Measurements from ENCODE around the gene CYP4F2. TPM values are rescaled to one million over a fixed set of nuclear protein-coding genes. Genes with fewer than 3 reads are reported as not detected.
"Not testable (repeated sequence)": the region's sequence is repeated elsewhere in the genome, so short reads cannot be mapped to it uniquely, and the experiment has no call there.

Gene CYP4F2
- total RNA-seq, 4 donors from 2014 or later: not detected

DNA sequence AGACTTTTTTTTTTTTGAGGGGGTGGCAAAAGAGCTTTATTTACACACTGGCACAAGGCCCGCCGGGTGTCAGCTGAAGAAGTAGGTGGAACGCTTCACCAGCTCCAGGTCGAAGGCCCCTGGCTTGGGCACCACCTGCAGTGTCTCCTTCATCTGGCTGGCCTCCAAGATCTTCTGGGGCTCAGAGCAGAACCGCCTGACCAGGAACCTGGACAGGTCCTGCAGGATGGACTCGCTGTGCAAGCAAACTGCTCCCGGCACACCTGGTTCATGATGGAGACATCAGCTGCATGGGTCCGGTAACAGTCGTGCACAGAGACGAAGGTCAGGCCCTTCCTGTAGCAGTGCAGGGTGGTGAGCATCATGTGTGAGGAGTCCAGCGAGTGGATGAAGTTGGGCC lies 4.4 kb upstream of the CYP4F2 start:
- TF ChIP-seq, protein P1, sequence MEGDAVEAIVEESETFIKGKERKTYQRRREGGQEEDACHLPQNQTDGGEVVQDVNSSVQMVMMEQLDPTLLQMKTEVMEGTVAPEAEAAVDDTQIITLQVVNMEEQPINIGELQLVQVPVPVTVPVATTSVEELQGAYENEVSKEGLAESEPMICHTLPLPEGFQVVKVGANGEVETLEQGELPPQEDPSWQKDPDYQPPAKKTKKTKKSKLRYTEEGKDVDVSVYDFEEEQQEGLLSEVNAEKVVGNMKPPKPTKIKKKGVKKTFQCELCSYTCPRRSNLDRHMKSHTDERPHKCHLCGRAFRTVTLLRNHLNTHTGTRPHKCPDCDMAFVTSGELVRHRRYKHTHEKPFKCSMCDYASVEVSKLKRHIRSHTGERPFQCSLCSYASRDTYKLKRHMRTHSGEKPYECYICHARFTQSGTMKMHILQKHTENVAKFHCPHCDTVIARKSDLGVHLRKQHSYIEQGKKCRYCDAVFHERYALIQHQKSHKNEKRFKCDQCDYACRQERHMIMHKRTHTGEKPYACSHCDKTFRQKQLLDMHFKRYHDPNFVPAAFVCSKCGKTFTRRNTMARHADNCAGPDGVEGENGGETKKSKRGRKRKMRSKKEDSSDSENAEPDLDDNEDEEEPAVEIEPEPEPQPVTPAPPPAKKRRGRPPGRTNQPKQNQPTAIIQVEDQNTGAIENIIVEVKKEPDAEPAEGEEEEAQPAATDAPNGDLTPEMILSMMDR (IDR thresholded peaks at IDR 0.05): no peak
- ATAC-seq (ENCODE audit: low FRiP score) (no peak), DNase-seq (ENCODE audit: low spot score) (no peak)

DNA sequence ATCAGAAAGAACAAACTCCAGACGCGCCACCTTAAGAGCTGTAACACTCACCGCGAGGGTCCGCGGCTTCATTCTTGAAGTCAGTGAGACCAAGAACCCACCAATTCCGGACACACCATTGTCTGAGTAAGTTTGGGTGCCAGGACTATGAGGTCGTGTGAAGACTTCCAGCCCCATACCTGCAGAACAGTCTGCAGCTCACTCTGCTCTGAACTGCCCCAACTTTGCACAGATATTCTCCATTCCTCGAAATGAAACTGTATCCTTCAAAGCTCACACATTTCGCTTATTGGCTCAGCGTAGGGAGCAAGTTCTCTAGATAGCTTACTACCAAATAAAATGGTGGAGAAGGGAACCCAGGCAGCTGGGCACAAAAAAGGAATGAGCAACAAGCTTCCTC lies 2.6 kb upstream of the CYP4F2 start:
- ATAC-seq (ENCODE audit: low FRiP score): no peak
- no peak for DNase-seq (ENCODE audit: low spot score)
- TF ChIP-seq, protein P1 (IDR thresholded peaks at IDR 0.05): no peak

DNA sequence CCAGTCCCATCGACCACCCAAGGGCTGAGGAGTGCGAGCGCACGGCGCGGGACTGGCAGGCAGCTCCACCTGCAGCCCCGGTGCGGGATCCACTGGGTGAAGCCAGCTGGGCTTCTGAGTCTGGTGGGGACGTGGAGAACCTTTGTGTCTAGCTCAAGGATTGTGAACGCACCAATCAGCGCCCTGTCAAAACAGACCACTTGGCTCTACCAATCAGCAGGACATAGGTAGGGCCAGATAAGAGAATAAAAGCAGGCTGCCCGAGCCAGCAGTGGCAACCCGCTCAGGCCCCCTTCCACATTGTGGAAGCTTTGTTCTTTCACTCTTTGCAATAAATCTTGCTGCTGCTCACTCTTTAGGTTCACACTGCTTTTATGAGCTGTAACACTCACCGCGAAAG lies 2.2 kb upstream of the CYP4F2 start:
- not testable (repeated sequence) for DNase-seq (ENCODE audit: low spot score); ATAC-seq (ENCODE audit: low FRiP score)

DNA sequence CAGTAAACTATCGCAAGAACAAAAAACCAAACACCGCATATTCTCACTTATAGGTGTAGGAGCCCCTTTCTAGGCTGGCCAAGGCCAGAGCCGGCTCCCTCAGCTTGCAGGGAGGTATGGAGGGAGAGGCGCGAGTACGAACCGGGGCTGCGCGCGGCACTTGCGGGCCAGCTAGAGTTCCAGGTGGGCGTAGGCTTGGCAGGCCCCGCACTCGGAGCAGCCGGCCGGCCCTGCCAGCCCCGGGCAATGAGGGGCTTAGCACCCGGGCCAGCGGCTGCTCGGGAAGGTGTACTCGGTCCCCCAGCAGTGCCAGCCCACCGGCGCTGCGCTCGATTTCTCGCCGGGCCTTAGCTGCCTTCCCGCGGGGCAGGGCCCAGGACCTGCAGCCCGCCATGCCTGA lies 1.7 kb upstream of the CYP4F2 start:
- ATAC-seq (ENCODE audit: low FRiP score); DNase-seq (ENCODE audit: low spot score): not testable (repeated sequence)

DNA sequence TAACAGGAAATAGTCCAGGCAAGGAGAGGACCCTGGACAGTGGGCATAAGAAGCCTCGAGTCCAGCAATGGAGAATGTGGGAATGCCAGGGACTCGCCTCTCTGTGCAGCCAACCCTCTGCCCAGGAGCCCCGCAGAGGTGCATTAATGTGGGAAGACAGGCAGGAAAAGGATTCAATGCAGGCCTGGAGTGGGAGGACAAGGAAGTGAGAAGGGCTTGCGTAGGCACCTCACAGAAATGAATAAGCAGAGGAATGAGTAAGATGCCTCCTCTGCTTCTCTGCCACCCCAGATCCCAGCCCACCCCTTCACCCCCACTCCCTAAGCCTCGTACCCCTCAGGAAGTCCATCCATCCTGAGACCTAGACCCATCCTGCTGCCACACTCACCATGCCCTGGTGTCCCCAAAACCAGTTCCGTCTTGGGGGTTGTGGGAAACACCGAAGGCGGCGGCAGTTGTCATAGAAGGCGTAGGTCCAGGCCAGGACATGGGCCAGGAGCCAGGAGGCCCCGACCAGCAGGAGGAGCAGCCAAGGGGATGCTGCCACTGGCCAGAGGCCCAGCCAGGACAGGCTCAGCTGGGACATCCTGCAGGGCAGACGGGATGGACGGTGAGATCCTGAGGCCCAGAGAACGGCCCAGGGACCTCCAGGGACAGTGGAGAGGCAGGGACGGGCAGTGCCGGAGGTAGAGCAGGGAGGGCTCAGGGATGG lies 692 bp downstream of the CYP4F2 start:
- DNase-seq (ENCODE audit: low spot score): no peak
- TF ChIP-seq, protein P1 (IDR thresholded peaks at IDR 0.05): no peak
- no peak for ATAC-seq (ENCODE audit: low FRiP score)

DNA sequence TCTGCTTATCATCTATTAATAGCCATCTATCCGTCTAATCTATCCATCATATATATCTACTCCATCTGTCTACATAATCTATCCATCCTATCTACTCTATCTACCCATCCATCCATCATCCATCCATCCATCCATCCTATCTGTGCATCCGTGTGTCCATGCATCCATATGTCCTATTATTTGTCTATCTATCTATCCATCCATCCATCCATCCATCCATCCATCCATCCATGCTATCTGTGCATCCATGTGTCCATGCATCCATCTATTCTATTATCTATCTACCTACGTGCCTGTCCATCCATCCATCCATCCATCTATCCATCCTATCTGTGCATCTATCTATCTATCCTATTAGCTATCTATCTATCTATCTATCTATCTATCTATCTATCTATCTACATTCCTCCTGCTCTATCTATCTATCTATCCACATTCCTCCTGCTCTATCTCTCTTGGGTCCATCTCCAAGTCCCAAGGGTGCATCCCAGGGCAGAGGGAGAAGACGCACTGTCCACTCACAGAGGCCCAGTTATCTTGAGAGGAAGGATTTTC lies 1.9 kb downstream of the CYP4F2 start:
- ATAC-seq (ENCODE audit: low FRiP score) (no peak), DNase-seq (ENCODE audit: low spot score) (no peak)
- TF ChIP-seq, protein P1 (IDR thresholded peaks at IDR 0.05): no peak

DNA sequence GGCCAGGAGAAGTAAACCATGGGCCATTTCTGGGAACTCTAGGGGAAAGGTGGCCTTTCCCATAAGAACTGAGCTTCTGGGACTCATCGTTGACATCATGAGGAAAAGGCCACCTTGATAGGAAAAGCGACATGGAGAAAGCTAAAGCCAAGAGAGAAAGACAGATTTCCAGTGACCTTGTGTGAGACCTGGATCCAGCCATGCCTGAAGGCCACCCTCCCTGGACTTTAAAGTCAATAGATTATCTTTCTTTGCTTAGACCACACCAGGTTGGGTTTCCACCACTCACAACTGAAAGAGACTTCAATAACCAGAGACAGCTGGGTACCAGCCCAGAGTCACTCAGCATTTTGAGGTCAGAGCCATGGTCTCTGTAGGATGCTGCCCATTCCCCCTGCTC lies 3.5 kb downstream of the CYP4F2 start:
- no peak for ATAC-seq (ENCODE audit: low FRiP score)
- TF ChIP-seq, protein P1 (IDR thresholded peaks at IDR 0.05): no peak

DNA sequence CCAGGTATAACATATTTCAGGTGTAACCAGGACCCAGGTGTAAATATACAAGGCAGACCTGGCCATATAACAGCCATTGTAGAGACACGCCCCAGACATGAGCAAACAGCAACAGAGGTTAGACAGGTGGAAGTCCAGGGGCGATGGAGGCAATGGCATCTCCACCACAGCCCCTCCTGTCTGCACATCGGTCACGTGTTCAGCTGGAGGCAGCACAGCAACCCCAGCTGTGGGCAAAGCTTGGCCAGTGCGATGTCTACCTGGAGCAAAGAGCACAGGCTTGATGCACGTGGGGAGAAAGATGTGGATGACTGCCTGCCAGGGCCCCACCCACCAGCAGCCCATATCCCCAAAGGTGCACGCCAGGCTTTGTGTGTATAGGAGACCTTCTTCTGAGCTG lies 4.4 kb downstream of the CYP4F2 start:
- ATAC-seq (ENCODE audit: low FRiP score): no peak
- no peak for DNase-seq (ENCODE audit: low spot score)
- TF ChIP-seq, protein P1 (IDR thresholded peaks at IDR 0.05): no peak

More for the DNA sequence above, 3.5 kb downstream of the CYP4F2 start:
- DNase-seq (ENCODE audit: low spot score): no peak
